Measurements from ENCODE around the gene RABEP1.

The RABEP1 gene

DNA sequence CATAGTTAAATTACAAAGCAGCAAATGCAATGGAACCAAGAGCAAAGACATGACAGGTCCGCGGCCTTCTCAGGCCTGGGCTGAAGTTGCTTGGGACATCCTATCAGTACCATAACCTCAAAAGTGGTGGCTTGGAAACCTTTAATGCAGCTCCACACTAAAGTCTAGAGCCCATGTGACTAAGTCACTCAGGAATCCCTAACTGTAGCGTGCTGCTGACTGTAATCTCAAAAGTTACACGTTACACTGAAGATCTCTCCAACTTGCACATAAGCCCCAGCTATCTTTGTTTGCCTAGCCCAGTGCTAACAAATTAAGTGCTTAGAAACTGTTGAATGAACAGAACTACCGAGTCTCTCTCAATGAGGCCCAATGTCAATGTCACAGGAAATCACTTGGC is 109.6 kb downstream of the RABEP1 start:
- DNase-seq (ENCODE audit: low read depth in 1 of 2, low spot score in 1 of 2) = no peak
- TF ChIP-seq, protein P1, sequence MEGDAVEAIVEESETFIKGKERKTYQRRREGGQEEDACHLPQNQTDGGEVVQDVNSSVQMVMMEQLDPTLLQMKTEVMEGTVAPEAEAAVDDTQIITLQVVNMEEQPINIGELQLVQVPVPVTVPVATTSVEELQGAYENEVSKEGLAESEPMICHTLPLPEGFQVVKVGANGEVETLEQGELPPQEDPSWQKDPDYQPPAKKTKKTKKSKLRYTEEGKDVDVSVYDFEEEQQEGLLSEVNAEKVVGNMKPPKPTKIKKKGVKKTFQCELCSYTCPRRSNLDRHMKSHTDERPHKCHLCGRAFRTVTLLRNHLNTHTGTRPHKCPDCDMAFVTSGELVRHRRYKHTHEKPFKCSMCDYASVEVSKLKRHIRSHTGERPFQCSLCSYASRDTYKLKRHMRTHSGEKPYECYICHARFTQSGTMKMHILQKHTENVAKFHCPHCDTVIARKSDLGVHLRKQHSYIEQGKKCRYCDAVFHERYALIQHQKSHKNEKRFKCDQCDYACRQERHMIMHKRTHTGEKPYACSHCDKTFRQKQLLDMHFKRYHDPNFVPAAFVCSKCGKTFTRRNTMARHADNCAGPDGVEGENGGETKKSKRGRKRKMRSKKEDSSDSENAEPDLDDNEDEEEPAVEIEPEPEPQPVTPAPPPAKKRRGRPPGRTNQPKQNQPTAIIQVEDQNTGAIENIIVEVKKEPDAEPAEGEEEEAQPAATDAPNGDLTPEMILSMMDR (IDR thresholded peaks at IDR 0.05; ENCODE audit: insufficient read depth, low read length) = no peak
- TF ChIP-seq SPI1 (IDR thresholded peaks at IDR 0.05; ENCODE audit: borderline replicate concordance, low read depth) (no peak), GABPA (IDR thresholded peaks at IDR 0.05; ENCODE audit: low read depth) (no peak), POLR2AphosphoS5 (IDR thresholded peaks at IDR 0.05; ENCODE audit: low read depth) (no peak)
- TF ChIP-seq, protein P2, sequence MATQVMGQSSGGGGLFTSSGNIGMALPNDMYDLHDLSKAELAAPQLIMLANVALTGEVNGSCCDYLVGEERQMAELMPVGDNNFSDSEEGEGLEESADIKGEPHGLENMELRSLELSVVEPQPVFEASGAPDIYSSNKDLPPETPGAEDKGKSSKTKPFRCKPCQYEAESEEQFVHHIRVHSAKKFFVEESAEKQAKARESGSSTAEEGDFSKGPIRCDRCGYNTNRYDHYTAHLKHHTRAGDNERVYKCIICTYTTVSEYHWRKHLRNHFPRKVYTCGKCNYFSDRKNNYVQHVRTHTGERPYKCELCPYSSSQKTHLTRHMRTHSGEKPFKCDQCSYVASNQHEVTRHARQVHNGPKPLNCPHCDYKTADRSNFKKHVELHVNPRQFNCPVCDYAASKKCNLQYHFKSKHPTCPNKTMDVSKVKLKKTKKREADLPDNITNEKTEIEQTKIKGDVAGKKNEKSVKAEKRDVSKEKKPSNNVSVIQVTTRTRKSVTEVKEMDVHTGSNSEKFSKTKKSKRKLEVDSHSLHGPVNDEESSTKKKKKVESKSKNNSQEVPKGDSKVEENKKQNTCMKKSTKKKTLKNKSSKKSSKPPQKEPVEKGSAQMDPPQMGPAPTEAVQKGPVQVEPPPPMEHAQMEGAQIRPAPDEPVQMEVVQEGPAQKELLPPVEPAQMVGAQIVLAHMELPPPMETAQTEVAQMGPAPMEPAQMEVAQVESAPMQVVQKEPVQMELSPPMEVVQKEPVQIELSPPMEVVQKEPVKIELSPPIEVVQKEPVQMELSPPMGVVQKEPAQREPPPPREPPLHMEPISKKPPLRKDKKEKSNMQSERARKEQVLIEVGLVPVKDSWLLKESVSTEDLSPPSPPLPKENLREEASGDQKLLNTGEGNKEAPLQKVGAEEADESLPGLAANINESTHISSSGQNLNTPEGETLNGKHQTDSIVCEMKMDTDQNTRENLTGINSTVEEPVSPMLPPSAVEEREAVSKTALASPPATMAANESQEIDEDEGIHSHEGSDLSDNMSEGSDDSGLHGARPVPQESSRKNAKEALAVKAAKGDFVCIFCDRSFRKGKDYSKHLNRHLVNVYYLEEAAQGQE (IDR thresholded peaks at IDR 0.05; ENCODE audit: insufficient replicate concordance, low read depth) = no peak
- Histone ChIP-seq H3K27ac (replicated peaks) (no peak overlapping the region), H3K27me3 (ENCODE audit: insufficient read depth, poor library complexity, severe bottlenecking) (no peaks in the 10 kb centered on the region), H3K4me3 (replicated peaks; ENCODE audit: insufficient read depth, low read length) (no peak overlapping the region)

DNA sequence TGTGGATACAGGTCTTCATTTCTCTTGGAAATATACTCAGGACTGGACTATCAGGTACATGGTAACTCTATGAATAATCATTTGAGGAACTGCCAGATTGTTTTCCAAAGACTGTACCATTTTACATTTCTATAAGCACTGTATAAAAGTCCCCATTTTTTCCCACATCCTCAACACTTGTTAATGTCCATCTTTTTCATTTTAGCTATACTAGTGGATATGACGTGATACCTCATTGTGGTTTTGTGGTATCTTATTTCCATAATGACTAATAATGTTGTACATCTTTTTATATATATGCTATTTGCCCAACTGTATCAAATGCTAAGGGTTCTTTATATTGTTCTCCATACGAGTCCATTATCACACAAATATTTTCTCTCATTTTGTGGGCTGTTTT is 114.5 kb downstream of the RABEP1 start:
- H3K4me3 ChIP-seq (replicated peaks; ENCODE audit: insufficient read depth, low read length) = no peak overlapping the region
- TF ChIP-seq, protein P1 (IDR thresholded peaks at IDR 0.05; ENCODE audit: insufficient read depth, low read length) = no peak
- TF ChIP-seq GABPA (IDR thresholded peaks at IDR 0.05; ENCODE audit: low read depth) = no peak
- TF ChIP-seq, protein P2 (IDR thresholded peaks at IDR 0.05; ENCODE audit: insufficient replicate concordance, low read depth) = no peak
- no peak for TF ChIP-seq POLR2AphosphoS5 (IDR thresholded peaks at IDR 0.05; ENCODE audit: low read depth)
- TF ChIP-seq SPI1 (IDR thresholded peaks at IDR 0.05; ENCODE audit: borderline replicate concordance, low read depth) = no peak
- H3K27me3 ChIP-seq (ENCODE audit: insufficient read depth, poor library complexity, severe bottlenecking) = no peaks in the 10 kb centered on the region
- H3K27ac ChIP-seq (replicated peaks) = no peak overlapping the region
- no peak for DNase-seq (ENCODE audit: low read depth in 1 of 2, low spot score in 1 of 2)

DNA sequence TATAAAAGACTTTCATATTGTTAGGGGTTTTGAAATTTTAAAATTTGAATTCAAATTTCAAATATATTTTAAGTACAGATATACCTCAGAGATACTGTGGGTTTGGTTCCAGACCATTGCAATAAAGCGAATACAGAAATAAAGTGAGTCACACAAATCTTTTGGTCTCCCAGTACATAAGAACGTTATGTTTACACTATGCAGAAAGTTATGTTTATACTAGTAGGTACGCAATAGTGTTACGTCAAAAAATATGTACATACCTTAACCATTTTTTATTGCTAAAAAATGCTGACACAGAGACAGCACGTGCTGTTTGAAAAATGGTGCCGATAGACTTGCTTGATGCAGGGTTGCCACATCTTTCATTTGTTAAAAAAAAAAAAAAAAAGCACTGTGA is 117.7 kb downstream of the RABEP1 start:
- Histone ChIP-seq H3K27me3 (ENCODE audit: insufficient read depth, poor library complexity, severe bottlenecking) (no peaks in the 10 kb centered on the region), H3K4me3 (replicated peaks; ENCODE audit: insufficient read depth, low read length) (no peak overlapping the region), H3K27ac (replicated peaks) (no peak overlapping the region)
- TF ChIP-seq, protein P1 (IDR thresholded peaks at IDR 0.05; ENCODE audit: insufficient read depth, low read length) = no peak
- no peak for TF ChIP-seq GABPA (IDR thresholded peaks at IDR 0.05; ENCODE audit: low read depth)
- TF ChIP-seq POLR2AphosphoS5 (IDR thresholded peaks at IDR 0.05; ENCODE audit: low read depth) = no peak
- TF ChIP-seq, protein P2 (IDR thresholded peaks at IDR 0.05; ENCODE audit: insufficient replicate concordance, low read depth) = no peak
- no peak for TF ChIP-seq SPI1 (IDR thresholded peaks at IDR 0.05; ENCODE audit: borderline replicate concordance, low read depth)
- no peak for DNase-seq (ENCODE audit: low read depth in 1 of 2, low spot score in 1 of 2)

Data from HL-60 (cell line).